Right lobe of liver (tissue), 6 donors: ENCODE measurements around the gene GLIS1. TPM values are rescaled to one million over a fixed set of nuclear protein-coding genes. Genes with fewer than 3 reads are reported as not detected.

ENCODE experiments used
- ATAC-seq, 4 donors: fragments of 200-7000 bp; cut with Tn5 transposase; one replicate each; pipeline ENCODE4 v1.9.1; 2020; ENCODE audit warnings: mild to moderate bottlenecking in 4 of 4, moderate library complexity in 4 of 4
- DNase-seq, 3 donors: peaks; one replicate each; pipeline ENCODE4 v3.0.0-alpha.2; 2020
- H3K27ac ChIP-seq, 3 donors: fragments of 200-600 bp; one replicate each; pipeline ENCODE4 v1.8.0; 2022
- H3K27me3 ChIP-seq, 2 donors: fragments of 200-600 bp; one replicate each; pipeline ENCODE4 v1.8.0; 2022
- H3K36me3 ChIP-seq, 4 donors: fragments of 200-600 bp; sonication (generic) in 1 of 4; one replicate each; pipeline versions ENCODE4 v1.5.1 to v1.8.0; 2017 to 2022; ENCODE audit warnings: control low read depth in 1 of 4
- H3K4me1 ChIP-seq, 4 donors: fragments of 200-600 bp; sonication (generic) in 1 of 4; one replicate each; pipeline versions ENCODE4 v1.5.1 to v1.8.0; 2017 to 2022; ENCODE audit warnings: control low read depth in 1 of 4
- H3K4me3 ChIP-seq, 3 donors: fragments of 200-600 bp; one replicate each; pipeline ENCODE4 v1.8.0; 2022
- H3K9me3 ChIP-seq, 4 donors: fragments of 200-600 bp; sonication (generic) in 1 of 4; one replicate each; pipeline versions ENCODE4 v1.5.1 to v1.8.0; 2017 to 2022; ENCODE audit warnings: control low read depth in 1 of 4
- CTCF ChIP-seq, 4 donors: fragments of 200-600 bp in 3 of 4; fragments of 450-650 bp in 1 of 4; IDR thresholded peaks; one replicate each; pipeline versions ENCODE4 v1.5.1 to v1.8.0; 2016 to 2022; ENCODE audit warnings: antibody characterized with exemption in 4 of 4, mild to moderate bottlenecking in 2 of 4
- POLR2A ChIP-seq: fragments of 450-650 bp; IDR thresholded peaks from one replicate; pipeline ENCODE4 v1.6.1; 2017; ENCODE audit warnings: antibody characterized with exemption, mild to moderate bottlenecking
- WGBS: methylation state at CpG from one replicate; pipeline ENCODE4 v1.1.6; 2018; ENCODE audit warnings: low coverage, low lambda C conversion rate; ENCODE audit not compliant: insufficient coverage; ENCODE audit errors: missing lambda C conversion rate; 5-methylcytosine and 5-hydroxymethylcytosine counted together
- intact Hi-C, 2 donors: fragments of 100-400 bp; cut with DNase I; formaldehyde crosslinking; loops; one replicate each; pipeline versions ENCODE4 v1.11.2 to v1.14.1; 2022
- total RNA-seq, 6 experiments: library from RNA; depleted of rRNA in 2 of 6; stranded (reverse); fragments of >200 nt in 2 of 6; fragmentation: NEBNext Ultra II Directional in 3 of 6; extraction: Animal tissue kit (Norgen Biotek cat#: 25700) in 3 of 6; gene quantifications; one replicate each; pipeline versions ENCODE4 v1.1.0 to v1.2.4, GENCODE V29; 2016 to 2023
- donor health status: DM: no; HTN: yes; CAD: no.
- donor health status: DM: no; HTN: no; CAD: no.
- donor health status: DM: no; HTN: no; CAD: no.
- donor health status: DM: no; HTN: yes; CAD: no.
- donor health status: DM: no; HTN: yes; CAD: no.

The GLIS1 gene
- total RNA-seq, 6 experiments from 2014 or later, result not detected

DNA sequence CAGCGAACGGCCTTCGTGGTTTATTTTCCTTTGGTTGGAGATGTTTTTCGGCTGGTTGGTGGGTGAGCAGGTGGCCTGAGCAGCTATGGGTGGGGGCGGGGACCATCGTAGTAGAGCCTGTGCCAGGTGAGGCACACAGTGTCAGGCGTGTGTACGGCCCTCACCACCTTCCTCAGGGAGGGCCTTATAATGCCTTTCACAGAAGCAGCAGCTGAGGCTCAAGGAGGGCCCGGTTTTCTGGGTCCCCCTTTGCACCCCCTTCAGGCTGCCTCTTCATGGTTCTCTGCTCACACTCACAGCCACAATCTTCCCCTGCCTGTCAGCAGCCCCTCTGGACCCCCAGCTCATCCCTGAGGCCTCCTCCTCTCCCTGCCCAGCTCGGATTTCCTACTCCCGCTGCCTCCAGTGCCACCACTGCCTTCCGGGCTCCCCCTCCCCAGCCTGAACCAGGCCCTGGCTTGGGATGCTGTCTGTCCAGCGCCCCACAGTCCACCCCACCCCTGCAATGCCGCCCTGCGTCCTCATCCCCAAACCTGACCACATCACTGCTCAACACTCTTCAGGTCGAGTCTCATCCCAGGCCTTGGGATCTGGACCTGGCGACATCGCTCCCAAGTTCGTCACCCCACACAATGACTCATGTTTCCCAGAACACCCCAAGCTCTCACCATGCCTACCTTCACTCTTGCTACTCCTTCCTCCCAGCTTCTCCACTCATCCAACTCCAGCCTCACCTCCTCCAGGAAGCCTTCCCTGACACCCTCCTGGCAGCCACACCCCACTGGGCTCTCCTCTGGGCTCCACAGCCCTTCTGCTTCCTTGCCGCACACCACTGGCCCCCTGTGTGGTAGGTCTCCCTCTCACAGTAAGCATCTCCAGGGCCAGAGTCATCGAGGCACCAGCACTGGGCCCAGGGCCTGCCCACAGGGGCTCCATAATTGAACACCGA lies 225.9 kb downstream of the GLIS1 start:
- no peaks in the 10 kb centered on the region for H3K36me3 ChIP-seq
- ATAC-seq (no peak), DNase-seq (no peak)
- no peaks in the 10 kb centered on the region for H3K27me3 ChIP-seq
- H3K9me3 ChIP-seq, result no peaks in the 10 kb centered on the region
- 79% methylated on average over 8 of the region's 22 CpGs for WGBS
- TF ChIP-seq POLR2A (no peak), CTCF (IDR thresholded peaks at IDR 0.05) (no peak)
- intact Hi-C loops, result no loop called here
- H3K27ac ChIP-seq, result no peak overlapping the region
- H3K4me3 ChIP-seq, result no peak overlapping the region
- H3K4me1 ChIP-seq, result no peaks in the 10 kb centered on the region

DNA sequence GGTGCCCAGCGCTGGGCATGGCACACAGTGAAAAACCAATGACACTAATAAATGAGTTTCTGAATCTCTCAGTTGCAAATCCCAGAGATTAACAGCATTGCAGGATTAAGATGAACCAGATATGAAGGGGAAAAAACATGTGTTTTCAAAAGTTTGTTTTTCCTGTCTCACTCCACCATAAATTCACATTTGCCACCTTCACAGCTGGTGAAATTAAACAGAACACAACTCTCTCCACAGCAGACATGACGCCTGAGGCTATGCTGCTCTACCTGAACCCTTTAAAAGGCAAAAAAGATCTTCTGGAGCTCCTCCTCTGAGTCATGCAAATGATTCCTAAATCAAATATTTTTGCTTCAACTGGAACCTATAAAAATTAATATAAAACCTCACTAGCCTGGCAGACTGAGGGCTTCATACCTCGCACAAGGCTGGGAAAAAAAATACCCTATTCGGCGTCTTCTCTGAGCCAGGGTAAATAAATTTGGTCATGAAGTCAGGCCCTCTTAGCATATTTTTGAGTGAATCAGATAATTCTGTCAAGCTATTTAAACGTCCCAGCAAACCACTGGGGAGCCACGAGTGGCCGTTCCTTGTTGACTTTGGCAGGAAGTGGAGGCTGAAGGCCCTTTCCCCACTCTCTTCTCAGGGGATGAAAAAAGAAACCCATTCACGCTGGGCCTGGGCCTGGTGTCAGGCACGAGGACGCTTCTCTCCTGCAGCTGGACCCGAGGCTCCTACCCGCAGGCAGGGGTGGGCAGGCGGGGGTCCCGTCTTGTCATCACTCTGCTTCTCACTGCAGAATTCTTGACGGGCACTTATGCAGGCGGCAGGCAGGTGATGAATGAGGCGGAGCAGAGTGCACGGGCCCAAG lies 226.8 kb downstream of the GLIS1 start:
- DNase-seq, result no peak
- no peaks in the 10 kb centered on the region for H3K36me3 ChIP-seq
- no peaks in the 10 kb centered on the region for H3K4me1 ChIP-seq
- no peaks in the 10 kb centered on the region for H3K9me3 ChIP-seq
- H3K4me3 ChIP-seq, result no peak overlapping the region
- no peaks in the 10 kb centered on the region for H3K27me3 ChIP-seq
- intact Hi-C loops, result no loop called here
- TF ChIP-seq POLR2A, result no peak
- no peak for TF ChIP-seq CTCF (IDR thresholded peaks at IDR 0.05)
- 32% methylated on average over 10 of the region's 19 CpGs for WGBS
- no peak overlapping the region for H3K27ac ChIP-seq
- ATAC-seq, result no peak

DNA sequence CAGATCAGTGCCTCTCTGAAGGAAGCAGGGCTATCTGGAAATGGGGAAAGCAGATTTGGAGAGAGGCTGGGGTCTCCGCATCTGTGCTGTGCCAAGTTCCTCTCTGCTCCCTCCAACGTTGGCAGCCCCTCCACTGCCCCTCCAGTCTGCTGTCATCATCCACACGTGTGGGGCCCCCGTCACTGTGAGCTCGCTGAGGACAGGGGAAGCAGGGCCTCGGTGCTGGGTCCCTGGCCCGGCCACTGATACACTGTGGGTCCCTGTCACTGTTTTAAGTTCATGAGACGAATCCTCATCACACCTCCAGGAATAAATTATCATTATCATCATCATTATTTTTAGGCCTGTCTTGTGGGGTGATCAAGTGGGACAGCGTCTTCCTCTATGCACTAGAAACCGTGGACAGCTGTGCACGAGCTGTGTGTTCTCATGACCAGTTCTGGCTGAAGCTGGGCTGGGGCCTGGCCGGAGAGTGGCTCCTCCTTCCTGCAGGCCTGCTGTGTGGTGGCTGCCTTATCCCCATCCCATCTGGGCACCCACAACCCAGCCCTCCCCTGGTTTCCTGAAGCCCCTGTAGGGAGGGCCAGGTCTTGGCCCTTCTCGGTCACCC lies 227.5 kb downstream of the GLIS1 start:
- intact Hi-C loops, result no loop called here
- 74% methylated on average over 5 of the region's 13 CpGs for WGBS
- DNase-seq, result no peak
- no peaks in the 10 kb centered on the region for H3K36me3 ChIP-seq
- ATAC-seq, result no peak
- TF ChIP-seq CTCF (IDR thresholded peaks at IDR 0.05) (no peak), POLR2A (no peak)
- H3K9me3 ChIP-seq, result no peaks in the 10 kb centered on the region
- H3K4me3 ChIP-seq, result no peak overlapping the region
- H3K27me3 ChIP-seq, result no peaks in the 10 kb centered on the region
- H3K27ac ChIP-seq, result no peak overlapping the region
- H3K4me1 ChIP-seq, result no peaks in the 10 kb centered on the region

DNA sequence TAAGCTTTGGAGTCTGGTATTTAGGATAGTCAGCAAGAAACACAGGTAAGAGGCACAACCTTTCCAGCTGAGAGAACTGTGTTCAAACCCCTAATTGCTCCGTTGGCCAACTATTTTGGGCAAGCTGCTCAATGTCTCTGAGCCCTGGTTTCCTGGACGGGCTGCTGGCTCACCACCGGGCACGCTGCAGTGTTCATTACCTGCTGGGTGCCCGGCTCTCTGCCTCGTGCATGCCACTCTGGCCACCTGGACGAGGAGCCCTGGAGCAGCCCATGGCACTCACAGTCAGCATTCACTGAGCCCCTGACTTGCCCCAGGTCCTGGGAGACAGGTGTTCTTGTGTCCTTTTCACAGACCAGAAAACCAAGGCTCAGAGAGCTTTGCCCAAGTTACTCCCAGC lies 228.7 kb downstream of the GLIS1 start:
- Histone ChIP-seq H3K4me3 (no peak overlapping the region), H3K27me3 (no peaks in the 10 kb centered on the region), H3K4me1 (no peaks in the 10 kb centered on the region), H3K27ac (no peak overlapping the region), H3K36me3 (no peaks in the 10 kb centered on the region), H3K9me3 (no peaks in the 10 kb centered on the region)
- TF ChIP-seq CTCF (IDR thresholded peaks at IDR 0.05) (no peak), POLR2A (no peak)
- DNase-seq (no peak), ATAC-seq (no peak)
- 0% methylated on average over 1 of the region's 7 CpGs for WGBS
- intact Hi-C loops, result no loop called here
